Right atrium auricular region (tissue), 2 donors: ENCODE measurements around the gene C5orf63. TPM values are rescaled to one million over a fixed set of nuclear protein-coding genes. Genes with fewer than 3 reads are reported as not detected.
A peak's percentile ranks its signal among the peaks of the same experiment; 100 is the strongest.

Experiments used
- DNase-seq: peaks from one replicate; pipeline ENCODE4 v3.0.0-alpha.2; 2019; ENCODE audit warnings: low spot score
- H3K27ac ChIP-seq, 2 donors: fragments of 200-600 bp; sonication (generic); 1 replicate in 1 of 2; 2 replicates in 1 of 2; pipeline ENCODE4 v1.5.1; 2016 to 2019
- H3K27me3 ChIP-seq, 2 donors: fragments of 200-600 bp; sonication (generic); one replicate each; pipeline versions ENCODE4 v1.5.1 to v1.6.0; 2017 to 2019
- H3K36me3 ChIP-seq: fragments of 200-600 bp; sonication (generic); one replicate; pipeline ENCODE4 v1.5.1; 2016
- H3K4me1 ChIP-seq, 2 donors: fragments of 200-600 bp; sonication (generic); one replicate each; pipeline versions ENCODE4 v1.5.1 to v1.6.0; 2017 to 2019
- H3K4me3 ChIP-seq, 2 donors: fragments of 200-600 bp; sonication (generic); 1 replicate in 1 of 2; 2 replicates in 1 of 2; pipeline ENCODE4 v1.5.1; 2017 to 2019; ENCODE audit warnings: mild to moderate bottlenecking in 1 of 2, moderate library complexity in 1 of 2
- H3K9me3 ChIP-seq, 2 donors: fragments of 200-600 bp; sonication (generic); one replicate each; pipeline ENCODE4 v1.5.1; 2019
- CTCF ChIP-seq, 2 donors: fragments of 200-600 bp; sonication (generic); IDR thresholded peaks; one replicate each; pipeline ENCODE4 v1.5.1; 2019; ENCODE audit warnings: antibody characterized with exemption in 2 of 2
- total RNA-seq, 2 donors: library from RNA; depleted of rRNA; stranded (reverse); fragments of >200 nt; gene quantifications; one replicate each; pipeline ENCODE4 v1.1.0, GENCODE V29; 2016

C5orf63 gene
- total RNA-seq, 2 donors from 2014 or later = 1.7 to 2.8 TPM

GRCh38 chr5:127003798-127004495, 69.4 kb downstream of the C5orf63 start:
- no peak for TF ChIP-seq CTCF (IDR thresholded peaks at IDR 0.05)
- Histone ChIP-seq H3K27ac (no peak overlapping the region), H3K36me3 (no peaks in the 10 kb centered on the region), H3K4me3 (no peak overlapping the region), H3K9me3 (no peaks in the 10 kb centered on the region), H3K27me3 (no peaks in the 10 kb centered on the region), H3K4me1 (peaks cover 0 to 42% of the 10 kb centered on the region in 2 donors)
- DNase-seq = no peak

- Histone ChIP-seq H3K4me3 (no peak overlapping the region), H3K27me3 (no peaks in the 10 kb centered on the region), H3K4me1 (peaks cover 0 to 46% of the 10 kb centered on the region in 2 donors), H3K9me3 (no peaks in the 10 kb centered on the region), H3K36me3 (no peaks in the 10 kb centered on the region), H3K27ac (no peak overlapping the region)
- no peak for DNase-seq
- no peak for TF ChIP-seq CTCF (IDR thresholded peaks at IDR 0.05)
Measured at GRCh38 chr5:127002390-127002789, 70.9 kb downstream of the C5orf63 start.

- Histone ChIP-seq H3K4me1 (peaks cover 0 to 46% of the 10 kb centered on the region in 2 donors), H3K9me3 (no peaks in the 10 kb centered on the region), H3K4me3 (no peak overlapping the region), H3K27me3 (no peaks in the 10 kb centered on the region), H3K36me3 (no peaks in the 10 kb centered on the region), H3K27ac (peak overlapping the region in 1 of 2 donors; percentile 13)
- no peak for DNase-seq
- TF ChIP-seq CTCF (IDR thresholded peaks at IDR 0.05) = no peak
Measured at GRCh38 chr5:127001621-127002296, 71.5 kb downstream of the C5orf63 start.

Other genes with a start within 250 kb of the C5orf63 start
- gene MARCHF3, start 42.9 kb downstream of the C5orf63 start, total RNA-seq = 10 to 100 TPM; 14.5 to 19.7 TPM
- 1 to 10 TPM in 1 of 2 donors, under 1 TPM in 1; 0.71 to 3.0 TPM for gene MEGF10, start 217.3 kb upstream of the C5orf63 start, total RNA-seq